Endothelial cell of umbilical vein (primary cell): ENCODE results near the gene OSBPL10. TPM values are rescaled to one million over a fixed set of nuclear protein-coding genes. Genes with fewer than 3 reads are reported as not detected.

Experiments
- BruUV-seq: library from RNA; stranded (reverse); fragments of 400-500 nt; replicated peaks from 2 replicates; lab custom pipeline; 2021; lab: Mats Ljungman, UMichigan
- CTCF ChIA-PET: fragments of 300-600, 350-600 bp; sonication (Branson Sonifier 250); formaldehyde crosslinking; loops from one replicate; lab custom pipeline; 2021; ENCODE audit warnings: antibody characterized with exemption, inconsistent platforms; lab: Charles Lee
- POLR2A ChIA-PET: fragments of 300-600, 350-600 bp; sonication (Branson Sonifier 250); formaldehyde crosslinking; loops from one replicate; lab custom pipeline; 2021; ENCODE audit warnings: antibody characterized with exemption, inconsistent platforms; lab: Charles Lee
- DNase-seq: peaks from one replicate; pipeline ENCODE4 v3.0.0-alpha.2; 2011; ENCODE audit warnings: low read depth, low spot score
- FAIRE-seq: peaks from 2 replicates; lab custom pipeline; 2011; peaks lifted over from hg19 to GRCh38; lab: Jason Lieb, UNC
- H2AFZ ChIP-seq: 2 replicates; pipeline ENCODE4 v1.6.0; 2012; ENCODE audit warnings: low read depth, low read length, control low read depth, inconsistent platforms
- H3K27ac ChIP-seq: 2 replicates; pipeline ENCODE4 v1.5.1; 2011; ENCODE audit warnings: low read depth, mild to moderate bottlenecking, control low read depth, low read length, moderate library complexity; ENCODE audit not compliant: insufficient read depth
- H3K27me3 ChIP-seq, 2 experiments: 2 replicates each; pipeline versions ENCODE4 v1.6.0 to v1.6.1; 2011; ENCODE audit warnings: low read length in 2 of 2, mixed read lengths in 1 of 2; ENCODE audit not compliant: control insufficient read depth in 2 of 2, insufficient read depth in 2 of 2
- H3K36me3 ChIP-seq, 2 experiments: 2 replicates in 1 of 2; 3 replicates in 1 of 2; pipeline ENCODE4 v1.5.1; 2011; ENCODE audit warnings: low read length in 2 of 2, mild to moderate bottlenecking in 1 of 2, moderate library complexity in 1 of 2; ENCODE audit not compliant: control insufficient read depth in 2 of 2, insufficient read depth in 2 of 2; ENCODE audit errors: extremely low read depth in 1 of 2
- H3K4me1 ChIP-seq: 3 replicates; pipeline ENCODE4 v1.5.1; 2011; ENCODE audit warnings: mild to moderate bottlenecking, low read length; ENCODE audit not compliant: control insufficient read depth, insufficient read depth; ENCODE audit errors: extremely low read depth
- H3K4me2 ChIP-seq: 2 replicates; pipeline ENCODE4 v1.6.1; 2011; ENCODE audit warnings: low read length, control low read depth, mixed read lengths; ENCODE audit not compliant: insufficient read depth
- H3K4me3 ChIP-seq, 3 experiments: fragments of 200-600 bp in 1 of 3; sonication (generic), shearing (Covaris generic) in 1 of 3; replicated peaks in 1 of 3; 2 replicates each; pipeline ENCODE4 v1.5.1; 2011 to 2016; ENCODE audit warnings: control low read depth in 3 of 3, low read length in 3 of 3, mild to moderate bottlenecking in 2 of 3, inconsistent platforms in 1 of 3, low read depth in 1 of 3, moderate library complexity in 1 of 3; ENCODE audit not compliant: insufficient read depth in 1 of 3
- H3K79me2 ChIP-seq: 2 replicates; pipeline ENCODE4 v1.6.0; 2012; ENCODE audit warnings: low read length, inconsistent platforms; ENCODE audit not compliant: control insufficient read depth, insufficient read depth
- H3K9ac ChIP-seq: replicated peaks from 2 replicates; pipeline ENCODE3; 2011; ENCODE audit warnings: low read length, control low read depth; ENCODE audit not compliant: insufficient read depth; ENCODE audit errors: extremely low read depth
- H3K9me1 ChIP-seq: replicated peaks from 3 replicates; pipeline ENCODE4 v1.6.0; 2011; ENCODE audit warnings: mild to moderate bottlenecking, low read length; ENCODE audit not compliant: control insufficient read depth, insufficient read depth; ENCODE audit errors: extremely low read depth
- H3K9me3 ChIP-seq: replicated peaks from 2 replicates; pipeline ENCODE4 v1.5.1; 2012; ENCODE audit warnings: low read length, inconsistent platforms; ENCODE audit not compliant: control insufficient read depth, insufficient read depth
- H4K20me1 ChIP-seq: replicated peaks from 2 replicates; pipeline ENCODE3; 2011; ENCODE audit warnings: mild to moderate bottlenecking, low read length; ENCODE audit not compliant: control insufficient read depth, insufficient read depth; ENCODE audit errors: extremely low read depth
- EZH2 ChIP-seq: IDR thresholded peaks from 2 replicates; pipeline ENCODE4 v1.6.1; 2012; ENCODE audit warnings: borderline replicate concordance, low read depth, mild to moderate bottlenecking, moderate library complexity, low read length, inconsistent platforms; ENCODE audit not compliant: severe bottlenecking
- FOS ChIP-seq: IDR thresholded peaks from 2 replicates; pipeline ENCODE4 v1.6.1; 2011; ENCODE audit warnings: mild to moderate bottlenecking, low read length, moderate library complexity, borderline replicate concordance; ENCODE audit not compliant: insufficient read depth
- GATA2 ChIP-seq: IDR thresholded peaks from 2 replicates; pipeline ENCODE4 v1.7.0; 2011; ENCODE audit warnings: low read depth, mild to moderate bottlenecking, moderate library complexity, mixed read lengths, low read length; ENCODE audit not compliant: insufficient read length, insufficient read depth
- JUN ChIP-seq: IDR thresholded peaks from 2 replicates; pipeline ENCODE4 v1.6.1; 2011; ENCODE audit warnings: borderline replicate concordance, low read depth; ENCODE audit not compliant: insufficient read length, insufficient read depth
- MYC ChIP-seq: IDR thresholded peaks from one replicate; pipeline ENCODE4 v1.6.1; 2011; ENCODE audit warnings: mild to moderate bottlenecking, low read depth, low read length
- POLR2A ChIP-seq: IDR thresholded peaks from 2 replicates; pipeline ENCODE4 v1.6.1; 2012; ENCODE audit warnings: low read depth, mild to moderate bottlenecking, control low read depth, low read length
- POLR2AphosphoS5 ChIP-seq: IDR thresholded peaks from 2 replicates; pipeline ENCODE4 v1.6.1; 2012; ENCODE audit warnings: low read depth, mild to moderate bottlenecking, control low read depth, low read length, moderate library complexity; ENCODE audit not compliant: insufficient read depth
- dilution Hi-C: fragments of 300-500 bp; cut with MboI; formaldehyde crosslinking; loops from one replicate; pipeline ENCODE4 v1.15.0; 2019; ENCODE audit warnings: low sequenced_read_pairs; ENCODE audit not compliant: extremely low pct_ligation_motif_present
- intact Hi-C: fragments of 100-400 bp; cut with micrococcal nuclease; formaldehyde crosslinking; loops from one replicate; pipeline ENCODE4 v1.10.0; 2022
- polyA plus RNA-seq, 4 experiments: library from polyadenylated mRNA; depleted of rRNA in 3 of 4; stranded (reverse) in 3 of 4; unstranded in 1 of 4; fragments of >200 nt; gene quantifications; 2 replicates each; pipeline versions ENCODE4 v1.2.1 to v1.2.3, GENCODE V29; 2011 to 2012; ENCODE audit warnings: missing spikeins in 1 of 4
- total RNA-seq: library from RNA; stranded (reverse); gene quantifications from 2 replicates; pipeline ENCODE4 v1.2.3, GENCODE V29; 2021
- TF ChIP-seq, protein P1 (sequence below): IDR thresholded peaks from 2 replicates; pipeline ENCODE4 v1.6.1; 2011; ENCODE audit not compliant: insufficient read depth, insufficient read length
- TF ChIP-seq, protein P2 (sequence below), 2 donors: IDR thresholded peaks; 1 replicate in 1 of 2; 2 replicates in 1 of 2; pipeline ENCODE4 v1.5.1; 2011; ENCODE audit warnings: low read length in 2 of 2, mild to moderate bottlenecking in 2 of 2, moderate library complexity in 2 of 2, control low read depth in 1 of 2, inconsistent platforms in 1 of 2, low read depth in 1 of 2; ENCODE audit not compliant: insufficient read depth in 1 of 2; ENCODE audit errors: extremely low read depth in 1 of 2

OSBPL10 gene
- total and polyA plus RNA-seq, 2 donors (not counting 3 experiments of a cell fraction or from before 2014, with no cell fraction given): 10.8 to 47.6 TPM

DNA sequence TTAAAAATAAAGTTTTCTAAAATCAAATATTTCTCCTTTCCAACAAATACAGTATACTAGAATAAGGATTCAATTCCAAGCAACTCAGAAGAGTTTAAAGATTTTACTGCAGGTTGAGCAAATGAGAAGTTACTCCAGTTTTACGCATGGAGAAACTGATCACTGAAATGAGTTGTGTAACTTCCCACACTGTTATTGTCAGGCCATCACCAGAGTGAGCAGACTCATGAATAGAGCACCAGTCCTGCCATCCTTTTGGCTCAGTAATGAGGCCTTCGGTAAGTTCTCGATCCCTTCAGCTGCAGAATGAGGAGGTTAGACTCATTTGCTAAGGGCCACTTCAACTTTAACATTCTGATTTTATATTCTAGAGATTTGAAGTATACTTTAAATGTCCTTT, 48.1 kb downstream of the OSBPL10 start:
- no peaks in the 10 kb centered on the region for H4K20me1 ChIP-seq
- ChIA-PET POLR2A (no interaction called here), CTCF (no interaction called here)
- H3K9me1 ChIP-seq: no peaks in the 10 kb centered on the region
- no peak overlapping the region for H3K4me3 ChIP-seq
- no peak overlapping the region for H3K9ac ChIP-seq
- no peak overlapping the region for H3K27ac ChIP-seq
- intact Hi-C loops (no loop called here), dilution Hi-C loops (no loop called here)
- H3K9me3 ChIP-seq: no peaks in the 10 kb centered on the region
- H3K36me3 ChIP-seq: no peaks in the 10 kb centered on the region
- H3K27me3 ChIP-seq: no peaks in the 10 kb centered on the region
- H3K4me2 ChIP-seq: no peak overlapping the region
- peaks cover 3% of the 10 kb centered on the region for H3K79me2 ChIP-seq
- H2AFZ ChIP-seq: no peak overlapping the region
- DNase-seq (no peak), FAIRE-seq (no peak)
- H3K4me1 ChIP-seq: peaks cover 6% of the 10 kb centered on the region
- no peak for TF ChIP-seq JUN
- TF ChIP-seq POLR2AphosphoS5: no peak
- TF ChIP-seq, protein P1, sequence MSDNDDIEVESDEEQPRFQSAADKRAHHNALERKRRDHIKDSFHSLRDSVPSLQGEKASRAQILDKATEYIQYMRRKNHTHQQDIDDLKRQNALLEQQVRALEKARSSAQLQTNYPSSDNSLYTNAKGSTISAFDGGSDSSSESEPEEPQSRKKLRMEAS: no peak
- no peak for TF ChIP-seq GATA2
- no peak for TF ChIP-seq FOS
- TF ChIP-seq POLR2A: no peak
- TF ChIP-seq, protein P2, sequence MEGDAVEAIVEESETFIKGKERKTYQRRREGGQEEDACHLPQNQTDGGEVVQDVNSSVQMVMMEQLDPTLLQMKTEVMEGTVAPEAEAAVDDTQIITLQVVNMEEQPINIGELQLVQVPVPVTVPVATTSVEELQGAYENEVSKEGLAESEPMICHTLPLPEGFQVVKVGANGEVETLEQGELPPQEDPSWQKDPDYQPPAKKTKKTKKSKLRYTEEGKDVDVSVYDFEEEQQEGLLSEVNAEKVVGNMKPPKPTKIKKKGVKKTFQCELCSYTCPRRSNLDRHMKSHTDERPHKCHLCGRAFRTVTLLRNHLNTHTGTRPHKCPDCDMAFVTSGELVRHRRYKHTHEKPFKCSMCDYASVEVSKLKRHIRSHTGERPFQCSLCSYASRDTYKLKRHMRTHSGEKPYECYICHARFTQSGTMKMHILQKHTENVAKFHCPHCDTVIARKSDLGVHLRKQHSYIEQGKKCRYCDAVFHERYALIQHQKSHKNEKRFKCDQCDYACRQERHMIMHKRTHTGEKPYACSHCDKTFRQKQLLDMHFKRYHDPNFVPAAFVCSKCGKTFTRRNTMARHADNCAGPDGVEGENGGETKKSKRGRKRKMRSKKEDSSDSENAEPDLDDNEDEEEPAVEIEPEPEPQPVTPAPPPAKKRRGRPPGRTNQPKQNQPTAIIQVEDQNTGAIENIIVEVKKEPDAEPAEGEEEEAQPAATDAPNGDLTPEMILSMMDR (IDR thresholded peaks at IDR 0.05; ENCODE audit: extremely low read depth in 1 of 2, insufficient read depth in 1 of 2, low read depth in 1 of 2, low read length in 2 of 2): no peak
- no peak for TF ChIP-seq MYC
- no peak for TF ChIP-seq EZH2
- no TSS peak for BruUV-seq
